RCC 7860 (cell line): ENCODE measurements around the gene TMEM18.

Experiments used
- DNase-seq: peaks from one replicate; pipeline ENCODE4 v3.0.0-alpha.2; 2015; ENCODE audit warnings: low spot score
- FAIRE-seq: peaks from 2 replicates; lab custom pipeline; 2012; peaks lifted over from hg19 to GRCh38; lab: Jason Lieb, UNC

TMEM18 gene

DNA sequence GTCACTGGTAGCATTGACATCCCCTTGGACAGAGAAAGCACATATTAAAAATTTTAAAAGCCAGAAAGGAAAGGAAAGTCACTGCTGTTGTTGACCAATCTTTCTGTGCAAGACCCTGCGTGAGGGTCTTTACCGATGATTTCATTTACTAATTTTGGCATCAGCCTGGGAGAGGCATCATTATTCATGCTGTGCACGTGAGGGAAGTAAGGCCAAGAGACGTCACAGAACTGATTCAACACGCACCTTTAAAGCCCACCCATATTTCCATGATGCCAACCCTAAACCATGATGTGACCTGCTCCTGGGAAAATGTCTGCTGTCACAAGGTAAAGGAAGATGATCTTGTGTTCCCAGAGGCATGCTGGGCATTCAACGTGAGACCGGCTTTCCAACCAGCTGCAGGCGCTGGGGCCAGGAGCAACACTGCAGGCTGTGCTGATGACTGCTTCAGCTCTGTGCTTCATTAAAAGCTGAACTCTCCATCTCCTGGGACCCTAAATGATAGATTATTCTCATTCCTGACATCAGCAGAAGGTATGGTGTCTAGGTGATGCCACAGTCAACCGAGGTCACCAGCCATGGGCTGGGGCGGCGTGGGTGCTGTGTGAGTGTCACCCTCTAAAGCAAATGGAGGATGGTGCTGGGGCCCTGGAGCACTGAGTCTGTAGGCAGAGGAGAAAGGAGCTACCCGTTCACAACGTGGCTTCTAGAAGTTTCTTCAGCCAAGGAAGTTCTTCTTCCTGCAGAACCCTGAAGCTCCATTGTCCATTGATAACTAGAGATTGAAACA, 53.9 kb downstream of the TMEM18 start:
- FAIRE-seq (no peak), DNase-seq (no peak)

- no peak for FAIRE-seq
- DNase-seq = no peak
Measured at GRCh38 chr2:622357-622756, 54.8 kb downstream of the TMEM18 start.

DNA sequence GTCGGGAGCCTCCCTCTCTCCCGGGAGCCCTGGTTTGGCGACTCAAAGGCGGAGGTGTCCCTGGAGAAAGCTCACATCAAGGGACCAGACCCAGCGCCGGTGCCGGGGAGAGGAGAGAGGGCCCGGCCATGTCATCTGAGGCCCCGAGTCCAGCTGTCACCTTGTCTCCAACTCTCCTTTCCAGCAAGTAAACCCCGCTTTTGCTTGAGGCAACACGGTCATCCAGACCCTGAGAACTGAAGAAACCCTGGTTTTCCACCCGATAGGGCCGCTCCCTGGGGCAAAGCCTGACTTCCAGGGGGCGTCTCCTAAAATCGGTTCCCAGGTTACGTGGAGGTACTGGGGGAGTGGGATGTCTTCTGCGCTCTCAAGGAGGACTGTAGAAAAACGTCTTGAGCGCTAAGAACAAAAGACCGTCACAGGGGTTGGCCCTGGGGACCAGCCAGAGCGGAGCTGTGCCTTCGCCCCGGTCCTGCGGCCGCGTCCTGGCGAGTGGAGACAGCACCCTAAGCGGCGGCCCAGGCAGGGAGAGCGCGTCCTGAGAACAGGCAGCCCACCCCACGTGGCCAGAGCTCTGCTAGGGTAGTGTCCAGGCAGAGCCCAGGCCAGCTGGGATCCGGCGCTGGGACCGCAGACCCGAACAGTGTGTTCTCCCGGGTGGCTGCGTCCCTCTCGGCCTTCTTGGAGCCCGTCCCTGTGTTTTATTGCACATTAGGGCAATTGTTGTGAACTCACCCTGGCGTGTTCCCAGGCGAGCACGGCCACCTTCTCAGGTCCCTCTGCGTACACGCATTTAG, 55.7 kb downstream of the TMEM18 start:
- FAIRE-seq (no peak), DNase-seq (no peak)

- no peak for FAIRE-seq
- no peak for DNase-seq
Measured at GRCh38 chr2:620471-621302, 56.5 kb downstream of the TMEM18 start.

DNA sequence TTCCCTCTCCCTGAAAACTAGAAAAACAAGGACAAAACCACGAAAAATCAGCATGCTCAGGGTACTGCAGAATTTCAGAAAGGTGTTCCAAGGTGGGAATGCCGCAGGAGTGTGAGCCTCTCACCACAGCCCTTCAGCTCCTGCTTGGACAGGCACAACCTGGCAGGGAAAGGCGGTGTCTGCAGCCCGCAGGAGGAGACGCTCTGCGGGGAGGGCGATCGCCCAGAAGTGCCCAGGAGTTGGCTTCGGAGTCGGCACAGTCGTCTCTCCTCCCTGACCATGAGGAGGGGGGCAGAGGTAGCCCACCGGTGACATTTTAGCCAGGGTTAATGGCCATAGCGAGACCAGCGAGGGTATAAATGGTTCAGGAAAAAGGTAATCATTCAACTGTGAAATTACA, 57.2 kb downstream of the TMEM18 start:
- FAIRE-seq = no peak

DNA sequence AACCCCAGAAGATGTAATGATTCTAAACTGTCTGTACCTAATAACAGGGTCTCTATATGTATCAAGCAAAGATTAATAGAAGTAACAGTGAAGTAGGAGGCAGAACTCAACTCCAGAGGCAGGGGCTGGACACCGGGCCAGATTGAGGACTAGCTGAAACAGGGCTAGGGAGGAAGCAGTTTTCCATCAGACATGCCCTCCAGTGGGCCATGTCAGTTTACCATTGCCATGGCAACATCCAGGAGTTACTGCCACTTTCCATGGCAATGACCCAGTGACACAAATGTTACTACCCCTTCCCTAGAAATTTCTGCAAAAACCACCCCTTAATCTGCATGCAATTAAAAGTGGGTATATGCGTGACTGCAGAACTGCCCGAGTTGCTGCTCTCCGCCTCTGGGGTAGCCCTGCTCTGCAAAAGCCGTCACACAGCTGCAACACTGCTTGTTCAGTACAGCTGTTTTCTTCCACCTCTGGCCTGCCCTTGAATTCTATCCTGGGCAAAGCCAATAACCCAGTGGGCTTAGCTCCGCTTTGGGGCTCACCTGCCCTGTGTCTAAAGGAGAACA, 58.7 kb downstream of the TMEM18 start:
- DNase-seq = no peak
- no peak for FAIRE-seq

More for the DNA sequence above, 57.2 kb downstream of the TMEM18 start:
- no peak for DNase-seq

DNA sequence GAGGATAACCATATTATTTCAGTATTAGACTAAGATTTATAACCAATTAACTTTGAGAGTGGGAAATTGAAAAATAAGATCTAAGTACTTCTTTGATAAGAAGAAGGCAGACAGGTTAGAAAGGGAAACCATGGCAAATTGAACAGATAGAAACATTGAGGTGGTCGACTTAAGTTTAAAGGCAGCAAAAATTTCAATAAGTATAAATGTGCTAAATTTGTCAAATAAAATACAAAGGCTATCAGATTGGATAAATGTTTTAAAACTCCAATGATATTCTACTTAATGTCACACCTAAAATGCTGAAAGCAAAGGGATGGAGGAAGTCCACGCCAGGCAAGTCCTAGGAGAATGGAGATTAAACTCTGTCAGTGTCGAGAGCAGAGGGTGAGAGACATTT, 59.2 kb downstream of the TMEM18 start:
- no peak for DNase-seq
- no peak for FAIRE-seq
